ENCODE data around the gene LRRC45.

DNA sequence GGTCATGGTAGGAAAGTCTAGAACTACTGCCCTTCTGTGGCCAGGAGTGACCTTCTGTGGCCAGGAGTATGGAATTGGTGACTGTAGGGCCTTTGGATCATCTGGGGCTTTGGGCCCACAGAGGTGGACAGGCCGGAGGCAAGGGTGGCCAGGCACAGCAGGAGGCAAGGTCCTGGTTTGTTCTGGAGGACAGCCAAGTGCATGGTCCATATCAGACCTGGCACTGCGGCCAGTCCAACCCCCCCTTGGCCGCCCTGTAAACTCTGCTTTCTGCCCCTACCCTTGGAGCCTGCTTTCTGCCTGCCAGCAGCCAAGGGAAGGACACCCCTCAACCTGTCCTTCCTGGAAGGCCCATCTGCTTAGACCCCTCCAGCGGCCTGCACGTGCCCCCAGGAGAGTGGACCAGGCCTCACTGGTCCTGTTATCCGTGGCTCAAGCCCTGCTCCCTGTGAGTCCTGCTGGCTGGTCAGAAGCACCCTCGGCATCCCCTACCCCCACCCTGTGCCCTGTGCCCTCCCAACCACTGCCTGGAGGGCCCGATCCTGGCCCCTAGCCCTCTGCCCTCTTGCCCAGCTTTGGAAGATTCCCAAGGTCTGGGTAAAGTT, 16.7 kb downstream of the LRRC45 start:
- TF ChIP-seq, protein P1, sequence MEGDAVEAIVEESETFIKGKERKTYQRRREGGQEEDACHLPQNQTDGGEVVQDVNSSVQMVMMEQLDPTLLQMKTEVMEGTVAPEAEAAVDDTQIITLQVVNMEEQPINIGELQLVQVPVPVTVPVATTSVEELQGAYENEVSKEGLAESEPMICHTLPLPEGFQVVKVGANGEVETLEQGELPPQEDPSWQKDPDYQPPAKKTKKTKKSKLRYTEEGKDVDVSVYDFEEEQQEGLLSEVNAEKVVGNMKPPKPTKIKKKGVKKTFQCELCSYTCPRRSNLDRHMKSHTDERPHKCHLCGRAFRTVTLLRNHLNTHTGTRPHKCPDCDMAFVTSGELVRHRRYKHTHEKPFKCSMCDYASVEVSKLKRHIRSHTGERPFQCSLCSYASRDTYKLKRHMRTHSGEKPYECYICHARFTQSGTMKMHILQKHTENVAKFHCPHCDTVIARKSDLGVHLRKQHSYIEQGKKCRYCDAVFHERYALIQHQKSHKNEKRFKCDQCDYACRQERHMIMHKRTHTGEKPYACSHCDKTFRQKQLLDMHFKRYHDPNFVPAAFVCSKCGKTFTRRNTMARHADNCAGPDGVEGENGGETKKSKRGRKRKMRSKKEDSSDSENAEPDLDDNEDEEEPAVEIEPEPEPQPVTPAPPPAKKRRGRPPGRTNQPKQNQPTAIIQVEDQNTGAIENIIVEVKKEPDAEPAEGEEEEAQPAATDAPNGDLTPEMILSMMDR (IDR thresholded peaks at IDR 0.05) = no peak
- no peak for TF ChIP-seq POLR2A (IDR thresholded peaks at IDR 0.05)
